Prostate gland (tissue), 2 donors: ENCODE data around the gene CFDP1. TPM values are rescaled to one million over a fixed set of nuclear protein-coding genes. Genes with fewer than 3 reads are reported as not detected.

Experiments
- DNase-seq: peaks from one replicate; pipeline ENCODE4 v3.0.0-alpha.2; 2019; ENCODE audit warnings: low spot score
- H3K27ac ChIP-seq, 2 donors: fragments of 200-600 bp; sonication (generic); 2 replicates each; pipeline ENCODE4 v1.5.1; 2017 to 2019
- H3K27me3 ChIP-seq: fragments of 200-600 bp; sonication (generic); replicated peaks from 2 replicates; pipeline ENCODE4 v1.5.1; 2019; ENCODE audit not compliant: insufficient read depth
- H3K36me3 ChIP-seq, 2 donors: fragments of 200-600 bp; sonication (generic); 1 replicate in 1 of 2; 2 replicates in 1 of 2; pipeline versions ENCODE4 v1.5.1 to v1.8.1; 2017 to 2019
- H3K4me1 ChIP-seq: fragments of 200-600 bp; sonication (generic); replicated peaks from 2 replicates; pipeline ENCODE4 v1.5.1; 2019
- H3K4me3 ChIP-seq, 2 donors: fragments of 200-600 bp; sonication (generic); 2 replicates each; pipeline ENCODE4 v1.5.1; 2017 to 2019
- H3K9me3 ChIP-seq: fragments of 200-600 bp; sonication (generic); 2 replicates; pipeline ENCODE4 v1.5.1; 2017
- CTCF ChIP-seq, 4 experiments: fragments of 200-600 bp in 2 of 4; fragments of 450-650 bp in 2 of 4; sonication (generic) in 2 of 4; IDR thresholded peaks; 1 replicate in 3 of 4; 2 replicates in 1 of 4; pipeline ENCODE4 v1.5.1; 2016 to 2019; ENCODE audit warnings: antibody characterized with exemption in 4 of 4, mild to moderate bottlenecking in 2 of 4, moderate library complexity in 2 of 4
- POLR2A ChIP-seq: fragments of 450-650 bp; IDR thresholded peaks from one replicate; pipeline ENCODE4 v1.6.1; 2016; ENCODE audit warnings: antibody characterized with exemption, mild to moderate bottlenecking
- POLR2AphosphoS5 ChIP-seq: sonication (generic); formaldehyde crosslinking; IDR thresholded peaks from one replicate; pipeline ENCODE4 v1.6.1; 2017; ENCODE audit warnings: antibody characterized with exemption
- WGBS: methylation state at CpG from one replicate; pipeline ENCODE4 v1.1.5; 2018; 5-methylcytosine and 5-hydroxymethylcytosine counted together
- intact Hi-C: fragments of 100-400 bp; cut with DNase I; formaldehyde crosslinking; loops from one replicate; pipeline ENCODE4 v1.14.2; 2022
- total RNA-seq, 2 donors: library from RNA; depleted of rRNA; stranded (reverse); fragments of >200 nt; gene quantifications; one replicate each; pipeline ENCODE4 v1.1.0, GENCODE V29; 2016

CFDP1 gene
- total RNA-seq, 2 donors from 2014 or later = 67.9 to 101 TPM

- Histone ChIP-seq H3K27me3 (no peaks in the 10 kb centered on the region), H3K4me3 (no peak overlapping the region), H3K9me3 (no peaks in the 10 kb centered on the region), H3K36me3 (no peaks in the 10 kb centered on the region), H3K27ac (no peak overlapping the region), H3K4me1 (no peaks in the 10 kb centered on the region)
- TF ChIP-seq POLR2AphosphoS5 (no peak), CTCF (IDR thresholded peaks at IDR 0.05) (no peak), POLR2A (no peak)
- intact Hi-C loops = no loop called here
- no peak for DNase-seq
- 92% methylated on average over 7 of the region's 7 CpGs for WGBS
Observed at GRCh38 chr16:75376475-75377161, 56.7 kb downstream of the CFDP1 start.

- WGBS = 96% methylated on average over 2 of the region's 2 CpGs
- H3K36me3 ChIP-seq = no peaks in the 10 kb centered on the region
- DNase-seq = no peak
- H3K27me3 ChIP-seq = no peaks in the 10 kb centered on the region
- no peak overlapping the region for H3K4me3 ChIP-seq
- intact Hi-C loops = no loop called here
- TF ChIP-seq POLR2AphosphoS5 = no peak
- no peak for TF ChIP-seq CTCF (IDR thresholded peaks at IDR 0.05)
- no peak for TF ChIP-seq POLR2A
- H3K9me3 ChIP-seq = no peaks in the 10 kb centered on the region
- no peaks in the 10 kb centered on the region for H3K4me1 ChIP-seq
- no peak overlapping the region for H3K27ac ChIP-seq
Observed at GRCh38 chr16:75374388-75374787, 58.9 kb downstream of the CFDP1 start.

GRCh38 chr16:75372236-75372856 lies 61.0 kb downstream of the CFDP1 start:
- H3K27ac ChIP-seq = no peak overlapping the region

GRCh38 chr16:75371171-75371570 lies 62.1 kb downstream of the CFDP1 start:
- DNase-seq = no peak

More at GRCh38 chr16:75372236-75372856, 61.0 kb downstream of the CFDP1 start:
- TF ChIP-seq POLR2A (no peak), POLR2AphosphoS5 (no peak)
- Histone ChIP-seq H3K9me3 (no peaks in the 10 kb centered on the region), H3K4me1 (no peaks in the 10 kb centered on the region), H3K4me3 (no peak overlapping the region), H3K36me3 (no peaks in the 10 kb centered on the region), H3K27me3 (no peaks in the 10 kb centered on the region)
- intact Hi-C loops = no loop called here
- no peak for DNase-seq
- 57% methylated on average over 3 of the region's 3 CpGs for WGBS

More at GRCh38 chr16:75371171-75371570, 62.1 kb downstream of the CFDP1 start:
- Histone ChIP-seq H3K4me3 (no peak overlapping the region), H3K27ac (no peak overlapping the region), H3K4me1 (no peaks in the 10 kb centered on the region), H3K9me3 (no peaks in the 10 kb centered on the region), H3K36me3 (no peaks in the 10 kb centered on the region), H3K27me3 (no peaks in the 10 kb centered on the region)
- TF ChIP-seq CTCF (IDR thresholded peaks at IDR 0.05) = no peak
- TF ChIP-seq POLR2AphosphoS5 = no peak
- TF ChIP-seq POLR2A = no peak
- 73% methylated on average over 3 of the region's 3 CpGs for WGBS
- intact Hi-C loops = no loop called here
